CD4-positive, alpha-beta T cell treated with Interleukin-2 at 100 ng/mL for 4 hours (primary cell): ENCODE data around the gene KRT39.
A peak's percentile ranks its signal among the peaks of the same experiment; 100 is the strongest.

ENCODE experiments used
- DNase-seq: peaks from one replicate; pipeline ENCODE4 v3.0.0-alpha.2; 2020; ENCODE audit warnings: low spot score

The KRT39 gene

GRCh38 chr17:40980117-40980516 lies 13.4 kb upstream of the KRT39 start:
- DNase-seq, result no peak

- no peak for DNase-seq
Measured at GRCh38 chr17:40978575-40979151, 11.9 kb upstream of the KRT39 start.

- no peak for DNase-seq
Measured at GRCh38 chr17:40975516-40975915, 8.8 kb upstream of the KRT39 start.

- DNase-seq, result no peak
Measured at GRCh38 chr17:40974366-40974765, 7.6 kb upstream of the KRT39 start.

- DNase-seq, result no peak
Measured at GRCh38 chr17:40967582-40967981, 834 bp upstream of the KRT39 start.

- peak; percentile 20 for DNase-seq
Measured at GRCh38 chr17:40963838-40964237, 2.9 kb downstream of the KRT39 start.

GRCh38 chr17:40962059-40962561 lies 4.6 kb downstream of the KRT39 start:
- DNase-seq, result no peak

- DNase-seq, result no peak
Measured at GRCh38 chr17:40961591-40961990, 5.2 kb downstream of the KRT39 start.

- no peak for DNase-seq
Measured at GRCh38 chr17:40960144-40960543, 6.6 kb downstream of the KRT39 start.

- no peak for DNase-seq
Measured at GRCh38 chr17:40958086-40958953, 8.4 kb downstream of the KRT39 start.

GRCh38 chr17:40956401-40957254 lies 10.1 kb downstream of the KRT39 start:
- no peak for DNase-seq

GRCh38 chr17:40953881-40954280 lies 12.9 kb downstream of the KRT39 start:
- DNase-seq, result no peak

GRCh38 chr17:40952661-40953060 lies 14.1 kb downstream of the KRT39 start:
- no peak for DNase-seq

- no peak for DNase-seq
Measured at GRCh38 chr17:40952154-40952553, 14.6 kb downstream of the KRT39 start.

- no peak for DNase-seq
Measured at GRCh38 chr17:40951011-40951622, 15.6 kb downstream of the KRT39 start.

GRCh38 chr17:40950176-40950575 lies 16.6 kb downstream of the KRT39 start:
- DNase-seq, result no peak

- no peak for DNase-seq
Measured at GRCh38 chr17:40949418-40949817, 17.3 kb downstream of the KRT39 start.

GRCh38 chr17:40947929-40948328 lies 18.8 kb downstream of the KRT39 start:
- DNase-seq, result no peak

GRCh38 chr17:40945414-40945813 lies 21.3 kb downstream of the KRT39 start:
- no peak for DNase-seq

- DNase-seq, result no peak
Measured at GRCh38 chr17:40944531-40944930, 22.2 kb downstream of the KRT39 start.

GRCh38 chr17:40942553-40942952 lies 24.2 kb downstream of the KRT39 start:
- no peak for DNase-seq

- DNase-seq, result no peak
Measured at GRCh38 chr17:40940266-40940665, 26.5 kb downstream of the KRT39 start.
